ENCODE measurements around the gene SH2D6. TPM values are rescaled to one million over a fixed set of nuclear protein-coding genes. Genes with fewer than 3 reads are reported as not detected.

SH2D6 gene
- total and polyA plus RNA-seq, 2 of the 8 experiments (the other 6 are each of a cell fraction or from before 2014, with no cell fraction given) = 0.42 TPM; not detected in 1

GRCh38 chr2:85401844-85402243 lies 16.7 kb upstream of the SH2D6 start (continued):
- TF ChIP-seq, protein P1, sequence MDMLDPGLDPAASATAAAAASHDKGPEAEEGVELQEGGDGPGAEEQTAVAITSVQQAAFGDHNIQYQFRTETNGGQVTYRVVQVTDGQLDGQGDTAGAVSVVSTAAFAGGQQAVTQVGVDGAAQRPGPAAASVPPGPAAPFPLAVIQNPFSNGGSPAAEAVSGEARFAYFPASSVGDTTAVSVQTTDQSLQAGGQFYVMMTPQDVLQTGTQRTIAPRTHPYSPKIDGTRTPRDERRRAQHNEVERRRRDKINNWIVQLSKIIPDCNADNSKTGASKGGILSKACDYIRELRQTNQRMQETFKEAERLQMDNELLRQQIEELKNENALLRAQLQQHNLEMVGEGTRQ (IDR thresholded peaks at IDR 0.05; ENCODE audit: low read length) = no peak
- TF ChIP-seq EZH2 (IDR thresholded peaks at IDR 0.05; ENCODE audit: low read depth, low read length, severe bottlenecking) = no peak
- no peak for TF ChIP-seq ATF2 (IDR thresholded peaks at IDR 0.05; ENCODE audit: low read length)

Measured in H1 (cell line).